WERI-Rb-1 (cell line): ENCODE data around the gene ZNF518A.

ENCODE experiments used
- DNase-seq: peaks from one replicate; pipeline ENCODE4 v3.0.0-alpha.2; 2020
- H3K27ac ChIP-seq: fragments of 250-450 bp; sonication (Bioruptor Pico); 2 replicates; pipeline ENCODE4 v1.5.1; 2020; ENCODE audit warnings: mild to moderate bottlenecking, moderate library complexity
- H3K27me3 ChIP-seq: fragments of 250-450 bp; sonication (Bioruptor Pico); 2 replicates; pipeline ENCODE4 v1.5.1; 2021; ENCODE audit warnings: mild to moderate bottlenecking, low read depth, moderate library complexity; ENCODE audit not compliant: insufficient read depth, severe bottlenecking
- H3K36me3 ChIP-seq: fragments of 250-450 bp; sonication (Bioruptor Pico); 2 replicates; pipeline ENCODE4 v1.5.1; 2020; ENCODE audit warnings: mild to moderate bottlenecking, moderate library complexity
- H3K4me3 ChIP-seq: 2 replicates; pipeline ENCODE4 v1.5.1; 2011; ENCODE audit warnings: low read depth, mild to moderate bottlenecking, control low read depth, low read length
- H3K9me3 ChIP-seq: fragments of 250-450 bp; sonication (Bioruptor Pico); 2 replicates; pipeline ENCODE4 v1.5.1; 2021; ENCODE audit warnings: mild to moderate bottlenecking, moderate library complexity; ENCODE audit not compliant: severe bottlenecking
- CTCF ChIP-seq: IDR thresholded peaks from 2 replicates; pipeline ENCODE4 v1.5.1; 2011; ENCODE audit warnings: low read depth, mild to moderate bottlenecking, control low read depth, inconsistent platforms, low read length

The ZNF518A gene

GRCh38 chr10:96097865-96098264 lies 32.2 kb upstream of the ZNF518A start:
- H3K27me3 ChIP-seq, result no peaks in the 10 kb centered on the region
- H3K4me3 ChIP-seq, result no peak overlapping the region
- TF ChIP-seq CTCF, result no peak

GRCh38 chr10:96107623-96108038 lies 22.5 kb upstream of the ZNF518A start:
- H3K27ac ChIP-seq, result no peak overlapping the region
- H3K27me3 ChIP-seq, result no peaks in the 10 kb centered on the region
- no peak for DNase-seq
- TF ChIP-seq CTCF, result no peak
- no peaks in the 10 kb centered on the region for H3K36me3 ChIP-seq
- no peak overlapping the region for H3K4me3 ChIP-seq
- no peaks in the 10 kb centered on the region for H3K9me3 ChIP-seq

More at GRCh38 chr10:96097865-96098264, 32.2 kb upstream of the ZNF518A start:
- H3K9me3 ChIP-seq, result peaks cover 4% of the 10 kb centered on the region
- no peaks in the 10 kb centered on the region for H3K36me3 ChIP-seq
- no peak overlapping the region for H3K27ac ChIP-seq
- DNase-seq, result no peak

DNA sequence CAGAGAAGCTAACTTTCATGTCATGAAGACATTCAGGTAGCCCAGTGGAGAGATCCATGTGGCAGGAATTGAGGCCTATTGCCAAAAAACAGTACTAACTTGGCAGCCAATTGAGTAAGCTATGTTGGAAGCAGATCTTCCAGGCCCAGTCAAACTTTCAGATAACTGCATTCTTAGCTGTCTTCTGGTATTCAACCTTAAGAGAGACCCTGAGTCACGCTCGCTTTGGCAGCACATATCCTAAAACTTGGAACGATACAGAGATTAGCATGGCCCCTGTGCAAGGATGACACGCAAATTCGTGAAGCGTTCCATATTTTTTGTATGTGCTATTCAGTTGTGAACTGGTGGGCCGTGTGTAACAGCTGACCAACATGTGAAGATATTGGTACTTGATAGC lies 17.6 kb upstream of the ZNF518A start:
- H3K27me3 ChIP-seq, result no peaks in the 10 kb centered on the region
- DNase-seq, result no peak
- no peak overlapping the region for H3K27ac ChIP-seq
- H3K4me3 ChIP-seq, result no peak overlapping the region
- no peak for TF ChIP-seq CTCF
- H3K36me3 ChIP-seq, result no peaks in the 10 kb centered on the region
- no peaks in the 10 kb centered on the region for H3K9me3 ChIP-seq

DNA sequence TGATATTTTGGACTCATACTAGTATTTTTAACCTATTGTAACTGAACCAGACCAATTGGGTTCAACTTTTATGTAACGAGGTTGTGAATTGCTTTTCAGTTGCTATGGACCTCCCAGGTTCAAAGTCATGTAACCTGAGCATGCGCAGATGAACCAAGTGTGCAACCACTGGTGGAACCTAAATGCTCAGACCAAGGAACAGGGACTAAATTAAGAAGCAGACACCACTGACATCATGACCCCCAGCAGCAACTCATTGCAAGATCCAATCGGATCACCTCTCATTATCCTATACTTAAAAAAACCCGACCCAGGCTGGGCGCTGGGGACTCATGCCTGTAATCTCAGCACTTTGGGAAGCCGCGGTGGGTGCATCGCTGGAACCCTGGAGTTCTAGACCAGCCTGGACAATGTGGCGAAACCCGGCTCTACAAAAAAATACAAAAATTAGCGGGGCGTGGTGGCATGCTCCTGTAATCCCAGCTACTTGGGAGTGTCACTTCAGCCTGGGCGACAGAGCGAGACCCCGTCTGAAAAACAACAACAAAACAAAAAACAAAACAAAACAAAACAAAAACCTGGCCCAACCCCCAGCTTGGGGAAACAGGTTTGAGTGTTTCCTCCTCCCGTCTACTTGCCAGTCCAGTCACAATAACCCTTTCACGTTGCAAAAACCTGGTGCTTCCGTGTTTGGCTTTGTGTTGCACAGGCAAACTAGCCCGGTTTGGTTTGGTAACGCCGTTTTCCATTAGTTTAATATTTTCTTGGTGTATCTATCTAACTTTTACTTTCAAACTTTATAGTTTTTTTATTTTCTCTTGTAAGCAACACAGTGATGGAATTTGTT lies 11.3 kb upstream of the ZNF518A start:
- Histone ChIP-seq H3K36me3 (no peaks in the 10 kb centered on the region), H3K4me3 (no peak overlapping the region), H3K27ac (no peak overlapping the region), H3K27me3 (no peaks in the 10 kb centered on the region), H3K9me3 (no peaks in the 10 kb centered on the region)
- no peak for DNase-seq
- TF ChIP-seq CTCF, result no peak

- Histone ChIP-seq H3K36me3 (no peaks in the 10 kb centered on the region), H3K4me3 (no peak overlapping the region), H3K27me3 (no peaks in the 10 kb centered on the region), H3K27ac (no peak overlapping the region), H3K9me3 (no peaks in the 10 kb centered on the region)
- no peak for DNase-seq
- TF ChIP-seq CTCF, result no peak
These were observed 7.3 kb upstream of the ZNF518A start for GRCh38 chr10:96122824-96123223.
